Spinal cord (tissue), 10 donors: Measurements from ENCODE around the gene KIRREL1. TPM values are rescaled to one million over a fixed set of nuclear protein-coding genes. Genes with fewer than 3 reads are reported as not detected.

ENCODE experiments used
- DNase-seq, 6 donors: peaks; one replicate each; pipeline versions ENCODE4 v3.0.0 to v3.0.0-alpha.2; 2013 to 2015; ENCODE audit warnings: low spot score in 6 of 6, low read depth in 4 of 6
- H3K27ac ChIP-seq: one replicate; pipeline ENCODE4 v1.5.1; 2013; ENCODE audit warnings: low read depth, low read length, control low read depth
- H3K27me3 ChIP-seq: one replicate; pipeline ENCODE4 v1.6.1; 2013; ENCODE audit warnings: low read length; ENCODE audit not compliant: control insufficient read depth, insufficient read depth
- H3K36me3 ChIP-seq: one replicate; pipeline ENCODE4 v1.6.1; 2013; ENCODE audit warnings: low read length; ENCODE audit not compliant: control insufficient read depth, insufficient read depth
- H3K4me1 ChIP-seq: one replicate; pipeline ENCODE4 v1.6.1; 2013; ENCODE audit warnings: low read length; ENCODE audit not compliant: control insufficient read depth, insufficient read depth
- H3K4me3 ChIP-seq: one replicate; pipeline ENCODE4 v1.5.1; 2013; ENCODE audit warnings: low read depth, low read length, control low read depth
- H3K9me3 ChIP-seq: one replicate; pipeline ENCODE4 v1.6.1; 2013; ENCODE audit warnings: low read length; ENCODE audit not compliant: control insufficient read depth, insufficient read depth
- WGBS: methylation state at CpG from one replicate; pipeline ENCODE4 v1.1.5; 2013; ENCODE audit warnings: missing lambda C conversion rate; ENCODE audit not compliant: insufficient coverage; 5-methylcytosine and 5-hydroxymethylcytosine counted together
- polyA plus RNA-seq, 2 donors: library from polyadenylated mRNA; unstranded; fragments of 120-200 nt; gene quantifications; one replicate each; pipeline ENCODE4 v1.2.1, GENCODE V29; 2013; ENCODE audit not compliant: insufficient read length in 2 of 2
- total RNA-seq, 2 donors: library from RNA; depleted of rRNA in 1 of 2; stranded (reverse); fragments of 120-200 nt in 1 of 2; fragments of >200 nt in 1 of 2; gene quantifications; one replicate each; pipeline versions ENCODE4 v1.2.3 to v1.2.4, GENCODE V29; 2013 to 2014
- donor health status: healthy.

Gene KIRREL1
- total and polyA plus RNA-seq, 4 donors = 21.6 to 40.2 (median 29.2) TPM

GRCh38 chr1:158056498-158056897, 63.1 kb downstream of the KIRREL1 start:
- Histone ChIP-seq H3K27ac (no peak overlapping the region), H3K36me3 (no peaks in the 10 kb centered on the region), H3K27me3 (no peaks in the 10 kb centered on the region), H3K4me1 (peaks cover 34% of the 10 kb centered on the region), H3K9me3 (no peaks in the 10 kb centered on the region), H3K4me3 (no peak overlapping the region)
- 59% methylated on average over 2 of the region's 5 CpGs for WGBS
- DNase-seq = peak in 1 of 6 donors; percentile 75

GRCh38 chr1:158058237-158058985, 65.0 kb downstream of the KIRREL1 start:
- peak in 1 of 6 donors; percentile 73 for DNase-seq
- Histone ChIP-seq H3K36me3 (no peaks in the 10 kb centered on the region), H3K27ac (no peak overlapping the region), H3K4me3 (no peak overlapping the region), H3K9me3 (no peaks in the 10 kb centered on the region), H3K27me3 (no peaks in the 10 kb centered on the region), H3K4me1 (peaks cover 34% of the 10 kb centered on the region)
- 69% methylated on average over 6 of the region's 10 CpGs for WGBS

GRCh38 chr1:158059984-158060383, 66.5 kb downstream of the KIRREL1 start:
- Histone ChIP-seq H3K27ac (no peak overlapping the region), H3K4me3 (no peak overlapping the region)
- peak in 2 of 6 donors; percentile 47 to 53 for DNase-seq

GRCh38 chr1:158062174-158062573, 68.7 kb downstream of the KIRREL1 start:
- 85% methylated on average over 7 of the region's 7 CpGs for WGBS
- Histone ChIP-seq H3K4me1 (peaks cover 35% of the 10 kb centered on the region), H3K9me3 (no peaks in the 10 kb centered on the region), H3K4me3 (no peak overlapping the region), H3K36me3 (no peaks in the 10 kb centered on the region), H3K27me3 (no peaks in the 10 kb centered on the region), H3K27ac (no peak overlapping the region)
- no peak for DNase-seq

More at GRCh38 chr1:158059984-158060383, 66.5 kb downstream of the KIRREL1 start:
- H3K9me3 ChIP-seq = no peaks in the 10 kb centered on the region
- no peaks in the 10 kb centered on the region for H3K36me3 ChIP-seq
- peaks cover 35% of the 10 kb centered on the region for H3K4me1 ChIP-seq
- 33% methylated on average over 4 of the region's 4 CpGs for whole genome bisulfite sequencing
- H3K27me3 ChIP-seq = no peaks in the 10 kb centered on the region

GRCh38 chr1:158067662-158068061, 74.2 kb downstream of the KIRREL1 start:
- WGBS = 61% methylated on average over 3 of the region's 6 CpGs
- peaks cover 59% of the 10 kb centered on the region for H3K4me1 ChIP-seq
- H3K4me3 ChIP-seq = no peak overlapping the region
- H3K9me3 ChIP-seq = no peaks in the 10 kb centered on the region
- H3K36me3 ChIP-seq = no peaks in the 10 kb centered on the region
- H3K27ac ChIP-seq = no peak overlapping the region
- H3K27me3 ChIP-seq = no peaks in the 10 kb centered on the region
- DNase-seq = no peak

- H3K27ac ChIP-seq = no peak overlapping the region
- H3K36me3 ChIP-seq = no peaks in the 10 kb centered on the region
- H3K9me3 ChIP-seq = no peaks in the 10 kb centered on the region
- no peak overlapping the region for H3K4me3 ChIP-seq
- 67% methylated on average over 9 of the region's 12 CpGs for WGBS
- DNase-seq = no peak
- H3K27me3 ChIP-seq = no peaks in the 10 kb centered on the region
- H3K4me1 ChIP-seq = peaks cover 63% of the 10 kb centered on the region
These were observed 75.5 kb downstream of the KIRREL1 start for GRCh38 chr1:158068918-158069317.

- Histone ChIP-seq H3K27ac (peak overlapping the region; percentile 3), H3K4me3 (no peak overlapping the region)
These were observed 77.7 kb downstream of the KIRREL1 start for GRCh38 chr1:158071138-158071537.

GRCh38 chr1:158075078-158075477, 81.6 kb downstream of the KIRREL1 start:
- WGBS = 40% methylated on average over 7 of the region's 9 CpGs
- DNase-seq = peak in 4 of 6 donors; percentile 26 to 92 (median 50)
- no peaks in the 10 kb centered on the region for H3K27me3 ChIP-seq

More at GRCh38 chr1:158071138-158071537, 77.7 kb downstream of the KIRREL1 start:
- DNase-seq = peak in 2 of 6 donors; percentile 75 to 79
- 24% methylated on average over 10 of the region's 14 CpGs for WGBS
- Histone ChIP-seq H3K27me3 (no peaks in the 10 kb centered on the region), H3K36me3 (no peaks in the 10 kb centered on the region), H3K9me3 (no peaks in the 10 kb centered on the region), H3K4me1 (peaks cover 68% of the 10 kb centered on the region)

GRCh38 chr1:158076441-158076840, 83.0 kb downstream of the KIRREL1 start:
- H3K27ac ChIP-seq = no peak overlapping the region
- no peaks in the 10 kb centered on the region for H3K27me3 ChIP-seq
- WGBS = 26% methylated on average over 6 of the region's 6 CpGs
- no peak overlapping the region for H3K4me3 ChIP-seq
- no peaks in the 10 kb centered on the region for H3K9me3 ChIP-seq
- peaks cover 24% of the 10 kb centered on the region for H3K36me3 ChIP-seq
- DNase-seq = peak in 1 of 6 donors; percentile 36
- H3K4me1 ChIP-seq = peaks cover 48% of the 10 kb centered on the region

More at GRCh38 chr1:158075078-158075477, 81.6 kb downstream of the KIRREL1 start:
- no peak overlapping the region for H3K4me3 ChIP-seq
- H3K9me3 ChIP-seq = no peaks in the 10 kb centered on the region
- H3K4me1 ChIP-seq = peaks cover 60% of the 10 kb centered on the region
- no peak overlapping the region for H3K27ac ChIP-seq
- peaks cover 19% of the 10 kb centered on the region for H3K36me3 ChIP-seq
